ENCODE data around the gene UNC13C.

The UNC13C gene

DNA sequence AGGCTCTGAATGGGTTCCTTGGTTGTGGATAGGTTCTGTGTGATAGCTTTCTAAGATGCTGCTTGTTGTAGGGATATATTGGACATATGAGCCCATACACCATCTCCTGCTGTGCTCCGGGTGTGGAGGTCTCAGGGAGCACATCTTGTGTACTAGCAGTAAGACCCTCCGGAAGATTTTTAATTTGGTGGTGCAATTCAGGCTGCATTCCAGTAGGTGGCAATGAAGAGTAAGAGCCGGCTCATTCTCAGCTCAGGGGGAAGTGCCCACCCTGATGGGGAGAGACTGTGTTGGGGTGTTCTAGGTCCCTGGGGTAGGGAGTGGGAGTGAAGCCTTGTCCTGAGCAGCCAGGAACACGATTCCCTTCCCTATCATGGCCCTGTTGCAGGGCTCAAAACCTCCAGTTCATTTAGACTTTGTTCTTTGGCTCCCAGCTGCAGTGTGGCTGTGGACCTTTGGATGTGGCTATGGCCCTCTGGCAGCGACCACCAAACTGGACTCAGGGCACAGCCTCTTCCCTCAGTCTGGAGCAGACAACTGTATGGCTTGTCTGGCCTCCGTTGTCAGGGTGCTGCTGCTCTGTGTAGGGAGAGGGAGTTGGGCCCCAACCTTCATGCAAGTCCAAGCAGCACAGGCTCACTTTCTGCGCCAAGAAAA, 104.7 kb downstream of the UNC13C start:
- TF ChIP-seq YY1 (IDR thresholded peaks at IDR 0.05; ENCODE audit: low read depth): no peak
- peak; percentile 29; the same call in 1 of the 2 replicates for TF ChIP-seq RAD21 (IDR thresholded peaks at IDR 0.05; ENCODE audit: low read depth)

DNA sequence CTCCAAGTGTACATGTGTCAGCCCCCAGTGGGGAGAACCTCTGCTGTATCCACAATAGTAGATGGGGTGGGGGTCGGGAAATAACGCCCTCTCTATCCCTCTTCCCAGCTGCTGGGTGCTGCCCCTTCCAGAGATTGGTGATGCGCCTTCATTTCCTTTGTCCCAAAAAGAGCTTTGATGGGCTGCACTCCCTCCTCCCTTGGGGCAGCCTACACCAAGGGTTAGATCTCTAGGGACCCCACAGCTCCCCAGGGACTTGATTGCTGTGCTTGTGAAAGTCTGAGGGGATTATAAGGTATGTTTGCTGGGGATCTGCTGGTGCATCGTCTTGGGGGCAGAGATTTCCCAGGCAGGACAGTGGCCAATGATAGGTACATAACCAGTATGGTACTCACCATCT, 105.3 kb downstream of the UNC13C start:
- no peak for TF ChIP-seq ZBTB7A (IDR thresholded peaks at IDR 0.05; ENCODE audit: low read depth)
- TF ChIP-seq CEBPB (IDR thresholded peaks at IDR 0.05): no peak
- TF ChIP-seq FOXM1 (IDR thresholded peaks at IDR 0.05; ENCODE audit: borderline replicate concordance, low read depth): no peak
- TF ChIP-seq EGR1 (IDR thresholded peaks at IDR 0.05): no peak
- TF ChIP-seq, protein P1, sequence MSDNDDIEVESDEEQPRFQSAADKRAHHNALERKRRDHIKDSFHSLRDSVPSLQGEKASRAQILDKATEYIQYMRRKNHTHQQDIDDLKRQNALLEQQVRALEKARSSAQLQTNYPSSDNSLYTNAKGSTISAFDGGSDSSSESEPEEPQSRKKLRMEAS (IDR thresholded peaks at IDR 0.05): no peak
- TF ChIP-seq TAF1 (IDR thresholded peaks at IDR 0.05; ENCODE audit: low read depth): no peak
- no peak for TF ChIP-seq EP300 (IDR thresholded peaks at IDR 0.05; ENCODE audit: borderline replicate concordance)
- no peak for TF ChIP-seq RAD21 (IDR thresholded peaks at IDR 0.05; ENCODE audit: low read depth)
- TF ChIP-seq, protein P2, sequence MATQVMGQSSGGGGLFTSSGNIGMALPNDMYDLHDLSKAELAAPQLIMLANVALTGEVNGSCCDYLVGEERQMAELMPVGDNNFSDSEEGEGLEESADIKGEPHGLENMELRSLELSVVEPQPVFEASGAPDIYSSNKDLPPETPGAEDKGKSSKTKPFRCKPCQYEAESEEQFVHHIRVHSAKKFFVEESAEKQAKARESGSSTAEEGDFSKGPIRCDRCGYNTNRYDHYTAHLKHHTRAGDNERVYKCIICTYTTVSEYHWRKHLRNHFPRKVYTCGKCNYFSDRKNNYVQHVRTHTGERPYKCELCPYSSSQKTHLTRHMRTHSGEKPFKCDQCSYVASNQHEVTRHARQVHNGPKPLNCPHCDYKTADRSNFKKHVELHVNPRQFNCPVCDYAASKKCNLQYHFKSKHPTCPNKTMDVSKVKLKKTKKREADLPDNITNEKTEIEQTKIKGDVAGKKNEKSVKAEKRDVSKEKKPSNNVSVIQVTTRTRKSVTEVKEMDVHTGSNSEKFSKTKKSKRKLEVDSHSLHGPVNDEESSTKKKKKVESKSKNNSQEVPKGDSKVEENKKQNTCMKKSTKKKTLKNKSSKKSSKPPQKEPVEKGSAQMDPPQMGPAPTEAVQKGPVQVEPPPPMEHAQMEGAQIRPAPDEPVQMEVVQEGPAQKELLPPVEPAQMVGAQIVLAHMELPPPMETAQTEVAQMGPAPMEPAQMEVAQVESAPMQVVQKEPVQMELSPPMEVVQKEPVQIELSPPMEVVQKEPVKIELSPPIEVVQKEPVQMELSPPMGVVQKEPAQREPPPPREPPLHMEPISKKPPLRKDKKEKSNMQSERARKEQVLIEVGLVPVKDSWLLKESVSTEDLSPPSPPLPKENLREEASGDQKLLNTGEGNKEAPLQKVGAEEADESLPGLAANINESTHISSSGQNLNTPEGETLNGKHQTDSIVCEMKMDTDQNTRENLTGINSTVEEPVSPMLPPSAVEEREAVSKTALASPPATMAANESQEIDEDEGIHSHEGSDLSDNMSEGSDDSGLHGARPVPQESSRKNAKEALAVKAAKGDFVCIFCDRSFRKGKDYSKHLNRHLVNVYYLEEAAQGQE (IDR thresholded peaks at IDR 0.05; ENCODE audit: low read depth): no peak
- TF ChIP-seq YY1 (IDR thresholded peaks at IDR 0.05; ENCODE audit: low read depth): no peak
- TF ChIP-seq TCF12 (IDR thresholded peaks at IDR 0.05; ENCODE audit: low read depth): no peak
- no peak for TF ChIP-seq NFIC (IDR thresholded peaks at IDR 0.05)
- TF ChIP-seq CREB1 (IDR thresholded peaks at IDR 0.05; ENCODE audit: low read depth): no peak
- TF ChIP-seq TEAD4 (IDR thresholded peaks at IDR 0.05): no peak
- TF ChIP-seq, protein P3, sequence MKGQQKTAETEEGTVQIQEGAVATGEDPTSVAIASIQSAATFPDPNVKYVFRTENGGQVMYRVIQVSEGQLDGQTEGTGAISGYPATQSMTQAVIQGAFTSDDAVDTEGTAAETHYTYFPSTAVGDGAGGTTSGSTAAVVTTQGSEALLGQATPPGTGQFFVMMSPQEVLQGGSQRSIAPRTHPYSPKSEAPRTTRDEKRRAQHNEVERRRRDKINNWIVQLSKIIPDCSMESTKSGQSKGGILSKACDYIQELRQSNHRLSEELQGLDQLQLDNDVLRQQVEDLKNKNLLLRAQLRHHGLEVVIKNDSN (IDR thresholded peaks at IDR 0.05): no peak

DNA sequence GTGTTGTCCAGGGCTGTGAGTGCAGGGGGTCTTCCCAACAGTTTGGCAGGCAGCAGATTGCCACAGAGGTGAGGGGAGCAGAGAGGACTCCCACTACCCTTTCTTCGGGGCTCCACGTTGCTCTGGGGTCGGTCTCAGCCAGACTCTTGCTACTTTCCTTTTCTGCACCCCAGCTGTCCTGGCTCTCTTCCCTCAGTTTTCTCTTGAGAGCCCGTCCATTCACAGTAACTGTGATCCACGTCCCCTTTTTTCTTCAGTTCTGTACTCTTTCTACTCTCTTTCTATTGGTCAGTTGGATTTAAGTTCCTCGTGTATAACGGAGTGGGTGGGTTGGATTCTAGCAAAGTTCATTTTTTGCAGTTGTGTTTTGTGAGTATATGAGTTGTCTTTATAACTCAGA, 105.8 kb downstream of the UNC13C start:
- TF ChIP-seq NFIC (IDR thresholded peaks at IDR 0.05) (no peak), CEBPB (IDR thresholded peaks at IDR 0.05) (no peak), CREB1 (IDR thresholded peaks at IDR 0.05; ENCODE audit: low read depth) (no peak), TAF1 (IDR thresholded peaks at IDR 0.05; ENCODE audit: low read depth) (no peak), TCF12 (IDR thresholded peaks at IDR 0.05; ENCODE audit: low read depth) (no peak), EP300 (IDR thresholded peaks at IDR 0.05; ENCODE audit: borderline replicate concordance) (no peak), ZBTB7A (IDR thresholded peaks at IDR 0.05; ENCODE audit: low read depth) (no peak), EGR1 (IDR thresholded peaks at IDR 0.05) (no peak), TEAD4 (IDR thresholded peaks at IDR 0.05) (no peak), RAD21 (IDR thresholded peaks at IDR 0.05; ENCODE audit: low read depth) (no peak), FOXM1 (IDR thresholded peaks at IDR 0.05; ENCODE audit: borderline replicate concordance, low read depth) (no peak), YY1 (IDR thresholded peaks at IDR 0.05; ENCODE audit: low read depth) (no peak)
- TF ChIP-seq, protein P1 (IDR thresholded peaks at IDR 0.05): no peak
- TF ChIP-seq, protein P3 (IDR thresholded peaks at IDR 0.05): no peak
- TF ChIP-seq, protein P2 (IDR thresholded peaks at IDR 0.05; ENCODE audit: low read depth): no peak

DNA sequence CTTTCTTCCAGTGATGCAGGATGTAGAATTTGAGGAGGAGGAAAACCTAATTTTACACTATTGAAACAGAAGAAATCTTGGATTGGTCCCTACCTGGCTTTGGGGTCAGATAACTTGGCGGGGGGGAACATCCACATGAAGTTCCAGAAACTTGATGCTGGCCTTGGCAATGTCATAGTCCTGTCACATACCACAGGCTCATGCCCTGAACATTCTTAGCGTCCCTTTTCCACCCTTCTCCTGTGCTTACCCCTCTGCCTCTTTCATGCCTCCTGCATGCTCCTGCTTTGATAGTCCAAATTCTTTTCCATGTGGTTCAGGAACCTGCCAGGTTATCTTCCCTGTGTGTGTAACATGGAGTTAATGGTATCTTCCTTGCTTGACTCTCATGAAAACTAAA, 110.6 kb downstream of the UNC13C start:
- TF ChIP-seq TCF12 (IDR thresholded peaks at IDR 0.05; ENCODE audit: low read depth) (no peak), RAD21 (IDR thresholded peaks at IDR 0.05; ENCODE audit: low read depth) (no peak), FOXM1 (IDR thresholded peaks at IDR 0.05; ENCODE audit: borderline replicate concordance, low read depth) (no peak), ZBTB7A (IDR thresholded peaks at IDR 0.05; ENCODE audit: low read depth) (no peak), NFIC (IDR thresholded peaks at IDR 0.05) (no peak), CEBPB (IDR thresholded peaks at IDR 0.05) (no peak), YY1 (IDR thresholded peaks at IDR 0.05; ENCODE audit: low read depth) (no peak), EP300 (IDR thresholded peaks at IDR 0.05; ENCODE audit: borderline replicate concordance) (no peak), CREB1 (IDR thresholded peaks at IDR 0.05; ENCODE audit: low read depth) (no peak), EGR1 (IDR thresholded peaks at IDR 0.05) (no peak), TAF1 (IDR thresholded peaks at IDR 0.05; ENCODE audit: low read depth) (no peak)
- TF ChIP-seq, protein P1 (IDR thresholded peaks at IDR 0.05): no peak
- TF ChIP-seq, protein P2 (IDR thresholded peaks at IDR 0.05; ENCODE audit: low read depth): no peak
- TF ChIP-seq, protein P3 (IDR thresholded peaks at IDR 0.05): no peak

Data from Ishikawa (cell line).